A673 (cell line): ENCODE measurements around the gene COL2A1.

Experiments used
- CTCF ChIP-seq: fragments of 300-800, 200-600 bp; sonication (generic); conservative IDR thresholded peaks from 2 replicates; pipeline ENCODE4 v1.5.1; 2017; ENCODE audit warnings: low read depth, mild to moderate bottlenecking, antibody characterized with exemption, low read length, moderate library complexity, mixed read lengths
- EZH2 ChIP-seq: fragments of 200-600 bp; sonication (generic); IDR thresholded peaks from 2 replicates; pipeline ENCODE4 v1.6.1; 2017; ENCODE audit warnings: borderline replicate concordance, low read depth, mild to moderate bottlenecking, mixed read lengths, antibody characterized with exemption, low read length; ENCODE audit not compliant: poor library complexity, severe bottlenecking

GRCh38 chr12:47983541-47984115, 20.6 kb downstream of the COL2A1 start:
- TF ChIP-seq CTCF (no peak), EZH2 (no peak)
